Measurements from ENCODE around the gene CORO2A.
"Not testable (repeated sequence)": the region's sequence is repeated elsewhere in the genome, so short reads cannot be mapped to it uniquely, and the experiment has no call there.

Gene CORO2A

GRCh38 chr9:98101868-98102273 is 90.6 kb downstream of the CORO2A start:
- DNase-seq = no peak

- no peak for DNase-seq
Observed at GRCh38 chr9:98101416-98101815, 91.0 kb downstream of the CORO2A start.

- DNase-seq = no peak
Observed at GRCh38 chr9:98100456-98100855, 92.0 kb downstream of the CORO2A start.

- DNase-seq = no peak
Observed at GRCh38 chr9:98099898-98100297, 92.5 kb downstream of the CORO2A start.

- no peak for DNase-seq
Observed at GRCh38 chr9:98099346-98099745, 93.1 kb downstream of the CORO2A start.

GRCh38 chr9:98097836-98098235 is 94.6 kb downstream of the CORO2A start:
- no peak for DNase-seq

GRCh38 chr9:98096091-98096490 is 96.3 kb downstream of the CORO2A start:
- DNase-seq = no peak

- no peak for DNase-seq
Observed at GRCh38 chr9:98095401-98095800, 97.0 kb downstream of the CORO2A start.

- DNase-seq = no peak
Observed at GRCh38 chr9:98094851-98095250, 97.6 kb downstream of the CORO2A start.

- DNase-seq = no peak
Observed at GRCh38 chr9:98094316-98094715, 98.1 kb downstream of the CORO2A start.

GRCh38 chr9:98092613-98092931 is 99.9 kb downstream of the CORO2A start:
- DNase-seq = no peak

- DNase-seq = no peak
Observed at GRCh38 chr9:98091735-98092612, 100.5 kb downstream of the CORO2A start.

- DNase-seq = not testable (repeated sequence)
Observed at GRCh38 chr9:98090674-98091073, 101.8 kb downstream of the CORO2A start.

- DNase-seq = peak; percentile 77
Observed at GRCh38 chr9:98087420-98088354, 104.8 kb downstream of the CORO2A start.

- DNase-seq = no peak
Observed at GRCh38 chr9:98086461-98086860, 106.0 kb downstream of the CORO2A start.

GRCh38 chr9:98085944-98086343 is 106.5 kb downstream of the CORO2A start:
- no peak for DNase-seq

- DNase-seq = no peak
Observed at GRCh38 chr9:98085058-98085457, 107.4 kb downstream of the CORO2A start.

- DNase-seq = no peak
Observed at GRCh38 chr9:98084396-98084795, 108.0 kb downstream of the CORO2A start.

GRCh38 chr9:98083566-98084183 is 108.8 kb downstream of the CORO2A start:
- no peak for DNase-seq

- DNase-seq = no peak
Observed at GRCh38 chr9:98083061-98083501, 109.4 kb downstream of the CORO2A start.

- DNase-seq = no peak
Observed at GRCh38 chr9:98081477-98082219, 110.8 kb downstream of the CORO2A start.

- no peak for DNase-seq
Observed at GRCh38 chr9:98080780-98081179, 111.7 kb downstream of the CORO2A start.

GRCh38 chr9:98080326-98080725 is 112.1 kb downstream of the CORO2A start:
- no peak for DNase-seq

All from femur (tissue), 1 donor.